Stomach (tissue), 9 donors: ENCODE data around the gene RASA3. TPM values are rescaled to one million over a fixed set of nuclear protein-coding genes. Genes with fewer than 3 reads are reported as not detected.

Experiments used
- DNase-seq, 2 donors: peaks; one replicate each; pipeline versions ENCODE4 v3.0.0 to v3.0.0-alpha.2; 2013 to 2019
- H3K27ac ChIP-seq, 5 donors: fragments of 200-600 bp in 4 of 5; sonication (generic) in 4 of 5; one replicate each; pipeline ENCODE4 v1.5.1; 2013 to 2019; ENCODE audit warnings: mild to moderate bottlenecking in 1 of 5, moderate library complexity in 1 of 5
- H3K27me3 ChIP-seq, 3 donors: fragments of 200-600 bp; sonication (generic); one replicate each; pipeline ENCODE4 v1.5.1; 2017 to 2019; ENCODE audit warnings: mixed run types in 1 of 3
- H3K36me3 ChIP-seq, 4 donors: fragments of 200-600 bp; sonication (generic); 1 replicate in 3 of 4; 2 replicates in 1 of 4; pipeline ENCODE4 v1.5.1; 2016 to 2019
- H3K4me1 ChIP-seq, 4 donors: fragments of 200-600 bp; sonication (generic); one replicate each; pipeline ENCODE4 v1.5.1; 2016 to 2019
- H3K4me3 ChIP-seq, 4 donors: fragments of 200-600 bp; sonication (generic) in 3 of 4; one replicate each; pipeline ENCODE4 v1.5.1; 2016 to 2019; ENCODE audit warnings: mild to moderate bottlenecking in 1 of 4
- H3K9me3 ChIP-seq, 4 donors: fragments of 200-600 bp; sonication (generic); one replicate each; pipeline ENCODE4 v1.5.1; 2016 to 2019
- EP300 ChIP-seq: sonication (generic); formaldehyde crosslinking; IDR thresholded peaks from one replicate; pipeline ENCODE4 v1.6.1; 2017; ENCODE audit warnings: antibody characterized with exemption
- POLR2AphosphoS5 ChIP-seq, 3 donors: sonication (generic); formaldehyde crosslinking; IDR thresholded peaks; one replicate each; pipeline ENCODE4 v1.6.1; 2016; ENCODE audit warnings: antibody characterized with exemption in 3 of 3
- whole genome bisulfite sequencing, 5 donors: extraction: QIAGEN DNeasy Blood & Tissue Kit in 3 of 5; methylation state at CpG; one replicate each; pipeline versions ENCODE4 v1.1.5 to v1.1.7; 2013 to 2018; 5-methylcytosine and 5-hydroxymethylcytosine counted together
- intact Hi-C: fragments of 100-400 bp; cut with DNase I; formaldehyde crosslinking; loops from one replicate; pipeline ENCODE4 v1.15.1; 2023; ENCODE audit warnings: low total_unique reads
- polyA plus RNA-seq, 3 donors: library from polyadenylated mRNA; stranded (reverse); fragments of 200-250 nt; gene quantifications; one replicate each; pipeline ENCODE4 v1.2.3, GENCODE V29; 2013
- total RNA-seq, 5 donors: library from RNA; depleted of rRNA; stranded (reverse); fragments of >200 nt; gene quantifications; one replicate each; pipeline versions ENCODE4 v1.1.0 to v1.2.3, GENCODE V29; 2014 to 2016
- donor health status: healthy with polysubstance abuse.
- donor health status: Bipolar disorder and iron deficiency.
- donor health status: healthy.

RASA3 gene
- total and polyA plus RNA-seq, 8 donors = 3.7 to 22.3 (median 7.9) TPM

DNA sequence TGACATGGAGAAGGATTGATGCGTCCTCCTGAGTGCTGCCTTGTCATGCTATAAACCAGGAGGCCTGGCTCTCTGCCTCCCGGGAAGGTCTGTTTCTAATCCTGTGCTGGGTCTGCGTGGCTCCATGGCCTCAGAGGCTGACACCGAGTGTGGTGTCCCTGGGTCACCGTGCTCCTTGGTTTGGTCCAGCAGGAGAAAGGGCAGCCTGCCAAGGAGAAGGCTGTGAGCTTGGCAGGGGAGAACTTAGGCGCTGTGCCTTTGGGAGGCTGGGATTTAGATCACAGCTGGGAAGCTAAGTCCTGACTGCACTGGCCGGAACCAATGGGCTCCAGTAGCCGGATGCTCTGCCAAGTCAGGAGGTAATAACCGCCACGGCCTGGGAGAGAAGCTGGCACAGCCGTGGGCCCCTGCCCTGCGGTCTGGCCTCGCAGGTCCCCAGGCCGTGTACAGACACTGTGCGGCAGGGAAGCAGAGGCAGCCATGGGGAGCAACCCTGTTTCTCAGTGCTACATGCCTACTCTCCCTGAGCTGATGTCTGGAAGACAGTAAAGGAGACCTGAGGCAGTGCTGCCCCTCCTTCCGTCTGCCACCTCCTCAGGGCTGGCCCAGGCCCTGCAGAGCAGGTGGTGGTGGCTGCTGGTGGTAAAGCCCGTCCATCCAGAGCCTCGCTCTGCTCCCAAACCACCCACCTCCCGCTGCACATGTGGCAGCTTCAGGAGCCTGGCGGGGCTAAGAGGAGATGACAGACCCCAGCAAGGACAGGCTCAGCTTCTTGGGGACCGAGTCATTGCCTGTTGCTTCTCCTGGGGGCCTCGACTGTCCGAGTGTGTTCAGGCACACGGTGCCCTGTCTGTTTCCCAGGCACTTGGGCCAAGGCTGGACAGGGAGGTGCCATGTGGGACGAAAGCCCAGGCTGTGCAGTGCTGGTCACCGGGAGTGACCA, 203.5 kb downstream of the RASA3 start:
- intact Hi-C loops = no loop called here
- no peak overlapping the region for H3K4me3 ChIP-seq
- WGBS, 5 donors = 32 to 59% (median 48%) methylated on average over 18 to 26 of the region's 26 CpGs

More for the DNA sequence above, 203.5 kb downstream of the RASA3 start:
- peak; percentile 77 to 87 for DNase-seq
- TF ChIP-seq EP300 (no peak), POLR2AphosphoS5 (IDR thresholded peaks at IDR 0.05) (peak in 2 of 3 donors; percentile 26 to 54)
- Histone ChIP-seq H3K27ac (peak overlapping the region in 4 of 5 donors; percentile 53 to 81 (median 66)), H3K27me3 (peaks cover 0 to 6% (median 0%) of the 10 kb centered on the region in 3 donors), H3K4me1 (peaks cover 15 to 36% (median 30%) of the 10 kb centered on the region in 4 donors), H3K36me3 (no peaks in the 10 kb centered on the region), H3K9me3 (no peaks in the 10 kb centered on the region)

Other genes with a start within 250 kb of the RASA3 start
- 10 to 100 TPM in 2 of 5 donors, 1 to 10 TPM in 1, under 1 TPM in 1, not detected in 1; 0.58 to 32.6 (median 12.0) TPM for gene C13orf46, start 158.5 kb downstream of the RASA3 start, total RNA-seq
- gene C13orf46, start 158.5 kb downstream of the RASA3 start, polyA plus RNA-seq = 10 to 100 TPM in 1 of 3 donors, 1 to 10 TPM in 1, under 1 TPM in 1; 0.95 to 17.6 (median 8.7) TPM
- not detected for gene CFAP97D2, start 46.6 kb upstream of the RASA3 start, total RNA-seq
- gene CFAP97D2, start 46.6 kb upstream of the RASA3 start, polyA plus RNA-seq = not detected
- gene CDC16, start 102.3 kb upstream of the RASA3 start, total RNA-seq = 10 to 100 TPM; 63.0 to 98.5 (median 83.9) TPM
- gene CDC16, start 102.3 kb upstream of the RASA3 start, polyA plus RNA-seq = 10 to 100 TPM; 49.3 to 51.4 (median 50.4) TPM
- 100 to 1,000 TPM in 1 of 5 donors, 10 to 100 TPM in 4; 20.4 to 186 (median 43.0) TPM for gene UPF3A, start 149.0 kb upstream of the RASA3 start, total RNA-seq
- gene UPF3A, start 149.0 kb upstream of the RASA3 start, polyA plus RNA-seq = 100 to 1,000 TPM in 1 of 3 donors, 10 to 100 TPM in 2; 39.5 to 136 (median 43.7) TPM
- 10 to 100 TPM in 3 of 5 donors, 1 to 10 TPM in 2; 1.7 to 40.6 (median 12.8) TPM for gene CHAMP1, start 181.9 kb upstream of the RASA3 start, total RNA-seq
- gene CHAMP1, start 181.9 kb upstream of the RASA3 start, polyA plus RNA-seq = 1 to 10 TPM; 3.8 to 6.3 (median 6.0) TPM